Left ventricle myocardium inferior (tissue), 1 donor: Measurements from ENCODE around the gene VASH1. TPM values are rescaled to one million over a fixed set of nuclear protein-coding genes. Genes with fewer than 3 reads are reported as not detected.

Experiments used
- DNase-seq: peaks from one replicate; pipeline ENCODE4 v3.0.0-alpha.2; 2020
- H3K27ac ChIP-seq: fragments of 200-600 bp; replicated peaks from 2 replicates; pipeline ENCODE4 v1.8.0; 2021
- H3K27me3 ChIP-seq: fragments of 200-600 bp; 2 replicates; pipeline ENCODE4 v1.8.0; 2021; ENCODE audit warnings: low read depth
- H3K36me3 ChIP-seq: fragments of 200-600 bp; 2 replicates; pipeline ENCODE4 v1.8.0; 2021
- H3K4me1 ChIP-seq: fragments of 200-600 bp; 2 replicates; pipeline ENCODE4 v1.8.0; 2021
- H3K4me3 ChIP-seq: fragments of 200-600 bp; 2 replicates; pipeline ENCODE4 v1.8.0; 2021; ENCODE audit warnings: mild to moderate bottlenecking, moderate library complexity
- H3K9me3 ChIP-seq: fragments of 200-600 bp; replicated peaks from 2 replicates; pipeline ENCODE4 v1.8.0; 2021
- CTCF ChIP-seq: fragments of 200-600 bp; IDR thresholded peaks from 2 replicates; pipeline ENCODE4 v1.8.0; 2021; ENCODE audit warnings: antibody characterized with exemption, mild to moderate bottlenecking, borderline replicate concordance
- intact Hi-C: fragments of 100-400 bp; cut with micrococcal nuclease; formaldehyde crosslinking; loops from one replicate; pipeline ENCODE4 v1.11.0; 2022
- total RNA-seq: library from RNA; stranded (reverse); fragmentation: NEBNext Ultra II Directional; extraction: Animal tissue kit (Norgen Biotek cat#: 25700); gene quantifications from one replicate; pipeline ENCODE4 v1.2.1, GENCODE V29; 2021
- donor health status: DM: no; HTN: yes; CAD: no; lungs with severe emphysema.

VASH1 gene
- total RNA-seq, 1 donor from 2014 or later = 12.4 TPM

GRCh38 chr14:76759589-76759988 is 1.7 kb upstream of the VASH1 start:
- Histone ChIP-seq H3K27ac (no peak overlapping the region), H3K27me3 (peaks cover 6% of the 10 kb centered on the region), H3K4me1 (peaks cover 45% of the 10 kb centered on the region), H3K36me3 (no peaks in the 10 kb centered on the region), H3K4me3 (no peak overlapping the region), H3K9me3 (no peaks in the 10 kb centered on the region)
- no peak for DNase-seq
- intact Hi-C loops = no loop called here
- no peak for TF ChIP-seq CTCF

GRCh38 chr14:76760331-76761135 is 735 bp upstream of the VASH1 start:
- Histone ChIP-seq H3K4me3 (peak overlapping the region; percentile 93), H3K4me1 (peaks cover 54% of the 10 kb centered on the region), H3K36me3 (no peaks in the 10 kb centered on the region), H3K27me3 (peaks cover 6% of the 10 kb centered on the region), H3K27ac (peak overlapping the region; percentile 93), H3K9me3 (no peaks in the 10 kb centered on the region)
- no peak for TF ChIP-seq CTCF
- intact Hi-C loops = no loop called here
- no peak for DNase-seq

GRCh38 chr14:76761960-76762410 is 717 bp downstream of the VASH1 start:
- Histone ChIP-seq H3K9me3 (no peaks in the 10 kb centered on the region), H3K4me3 (peak overlapping the region; percentile 93), H3K36me3 (peaks cover 6% of the 10 kb centered on the region), H3K27me3 (peaks cover 6% of the 10 kb centered on the region), H3K27ac (peak overlapping the region; percentile 93), H3K4me1 (peaks cover 60% of the 10 kb centered on the region)
- TF ChIP-seq CTCF = no peak
- intact Hi-C loops = no loop called here
- DNase-seq = no peak

- Histone ChIP-seq H3K9me3 (no peaks in the 10 kb centered on the region), H3K27me3 (peaks cover 6% of the 10 kb centered on the region), H3K36me3 (peaks cover 6% of the 10 kb centered on the region), H3K4me1 (peaks cover 65% of the 10 kb centered on the region), H3K4me3 (peak overlapping the region; percentile 93), H3K27ac (peak overlapping the region; percentile 93)
- no peak for TF ChIP-seq CTCF
- DNase-seq = no peak
- intact Hi-C loops = no loop called here
Observed at GRCh38 chr14:76762411-76763095, 1.3 kb downstream of the VASH1 start.

GRCh38 chr14:76763096-76764041 is 2.1 kb downstream of the VASH1 start:
- peaks cover 73% of the 10 kb centered on the region for H3K4me1 ChIP-seq
- peaks cover 6% of the 10 kb centered on the region for H3K27me3 ChIP-seq
- no peak for DNase-seq
- H3K36me3 ChIP-seq = peaks cover 6% of the 10 kb centered on the region
- intact Hi-C loops = no loop called here
- peak overlapping the region; percentile 93 for H3K4me3 ChIP-seq
- H3K27ac ChIP-seq = peak overlapping the region; percentile 93
- no peak for TF ChIP-seq CTCF
- H3K9me3 ChIP-seq = no peaks in the 10 kb centered on the region
